H4 (cell line): Measurements from ENCODE around the gene NKD1. TPM values are rescaled to one million over a fixed set of nuclear protein-coding genes. Genes with fewer than 3 reads are reported as not detected.

Experiments
- DNase-seq: peaks from one replicate; pipeline ENCODE4 v3.0.0-alpha.2; 2015; ENCODE audit warnings: low spot score
- total RNA-seq: library from RNA; depleted of rRNA; stranded (reverse); fragments of >200 nt; shearing (Covaris generic); gene quantifications from 2 replicates; pipeline ENCODE4 v1.2.3, GENCODE V29; 2014; rRNA removed

NKD1 gene
- total RNA-seq, 1 experiment from 2014 or later, result 0.21 TPM

GRCh38 chr16:50694206-50694605 is 146.0 kb downstream of the NKD1 start:
- no peak for DNase-seq

DNA sequence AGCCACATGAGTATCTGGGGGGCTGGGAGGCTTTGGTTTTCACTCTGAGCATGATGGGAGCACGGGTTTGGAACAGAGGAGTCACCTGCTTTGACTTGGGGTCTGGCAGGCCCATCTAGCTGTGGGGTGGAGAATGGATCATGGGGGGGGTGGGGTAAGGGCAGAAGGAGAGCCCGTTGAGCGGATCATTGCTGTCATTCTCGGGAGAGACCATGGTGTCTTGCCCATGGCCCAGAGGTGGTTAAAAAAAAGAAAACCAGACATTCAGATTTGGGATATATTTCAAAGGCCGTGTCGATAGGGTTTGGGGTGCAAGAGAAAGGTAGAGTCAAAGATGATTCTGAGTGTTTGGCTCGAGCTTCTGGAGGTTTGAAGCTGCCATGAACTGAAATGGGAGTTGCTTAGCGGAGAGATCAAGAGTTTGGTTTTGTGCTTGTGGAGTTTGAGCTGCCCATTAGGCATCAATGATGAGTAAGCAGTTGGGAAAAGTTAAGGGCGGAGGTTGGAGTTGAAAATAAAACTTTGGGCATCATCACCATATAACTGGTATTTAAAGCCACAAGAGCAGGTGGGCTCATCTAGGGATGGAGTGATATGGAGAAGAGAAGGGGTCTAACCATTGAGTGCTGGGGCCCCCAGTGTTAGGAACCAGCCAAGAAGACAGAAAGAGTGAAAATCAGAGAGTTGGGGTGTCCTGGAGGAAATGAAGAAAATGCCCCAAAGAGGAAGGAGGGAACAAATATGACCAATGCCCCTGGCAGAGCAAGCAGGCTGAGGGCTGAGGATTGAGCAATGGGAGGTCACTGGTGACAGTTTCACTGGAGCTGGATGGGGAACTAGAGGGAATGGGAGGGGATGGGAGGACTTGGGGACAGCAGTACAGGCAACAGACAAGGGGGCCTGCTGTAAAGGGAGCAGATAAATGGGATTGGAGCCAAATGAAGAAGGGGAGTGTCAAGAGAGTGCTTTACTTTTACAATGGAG is 147.1 kb downstream of the NKD1 start:
- DNase-seq, result no peak

DNA sequence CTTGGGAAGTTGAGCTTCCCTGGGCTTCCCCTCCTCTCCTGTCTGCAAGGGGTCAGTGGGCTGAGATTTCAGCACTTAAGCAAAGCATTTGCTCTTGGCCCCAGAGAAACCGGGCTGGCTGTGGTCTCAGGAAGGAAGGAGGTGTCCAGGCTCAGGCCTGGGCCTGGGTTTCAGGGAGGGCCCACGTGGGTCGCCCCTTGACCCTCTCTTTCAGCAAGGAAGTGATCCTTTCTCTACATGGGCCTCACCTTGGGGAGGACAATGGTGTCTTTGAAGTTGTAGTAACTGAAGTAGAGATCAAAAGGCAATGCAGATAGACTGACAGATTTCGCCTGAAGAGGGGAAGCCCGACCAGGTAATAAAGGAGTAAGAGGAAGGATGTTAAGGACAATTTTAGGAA is 147.9 kb downstream of the NKD1 start:
- no peak for DNase-seq

- DNase-seq, result peak; percentile 73
Observed at GRCh38 chr16:50696575-50697420, 148.6 kb downstream of the NKD1 start.

DNA sequence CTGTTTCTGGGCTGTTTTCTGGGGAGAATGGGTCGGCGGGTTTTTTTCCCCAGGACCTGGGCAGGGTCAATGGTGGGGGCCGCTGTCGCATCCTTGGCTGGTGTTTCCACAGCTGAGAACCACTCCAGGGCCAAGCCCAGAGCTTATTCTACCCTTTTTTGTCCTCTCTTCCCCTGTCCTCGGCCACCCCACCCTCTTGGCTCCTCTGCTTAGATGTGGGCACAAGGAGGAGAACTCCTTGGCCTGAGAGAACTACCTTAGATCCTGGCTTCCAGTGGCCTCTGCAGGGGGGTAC is 149.2 kb downstream of the NKD1 start:
- DNase-seq, result no peak

DNA sequence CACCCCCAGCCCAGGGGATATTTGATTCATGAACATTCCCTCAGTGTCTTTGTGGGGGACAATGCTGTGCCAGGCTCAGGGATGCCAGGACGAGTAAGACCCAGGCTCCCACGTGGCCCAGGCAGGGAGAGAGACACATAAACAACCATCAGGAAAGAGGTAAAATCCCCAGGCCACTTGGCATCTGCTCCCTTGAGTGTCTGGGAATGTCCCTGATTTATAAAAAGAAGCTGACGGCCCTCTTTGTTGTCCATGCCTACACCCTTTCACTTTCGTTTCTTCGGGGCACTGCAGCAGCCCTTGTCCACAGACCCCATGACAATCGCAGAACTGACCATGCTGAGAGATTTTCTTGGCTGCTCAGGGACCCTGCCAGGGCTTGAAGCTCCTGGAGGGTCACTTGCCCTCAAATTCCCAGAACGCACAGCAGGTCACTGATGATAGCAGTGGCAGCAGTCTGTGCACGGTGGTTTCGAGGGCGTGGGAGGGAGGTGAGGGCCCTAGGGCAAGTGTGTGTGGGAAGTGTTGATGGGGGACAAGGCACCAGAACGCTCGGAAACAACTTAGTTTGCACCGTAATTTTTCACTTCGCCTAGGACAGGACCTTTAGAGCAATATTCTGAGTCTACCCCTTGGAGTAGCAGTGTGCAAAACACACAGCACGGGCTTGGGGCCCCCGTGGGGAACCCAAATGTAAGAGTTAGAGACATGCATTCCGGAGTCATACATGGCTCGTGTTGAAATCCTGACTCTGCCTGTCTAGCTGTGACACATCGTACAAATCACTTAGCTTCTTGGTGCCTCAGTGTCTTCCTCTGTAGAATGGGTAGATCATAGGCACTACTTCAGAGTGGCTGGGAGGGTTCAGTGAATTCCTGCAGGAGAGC is 149.9 kb downstream of the NKD1 start:
- DNase-seq, result peak; percentile 34

Other genes with a start within 250 kb of the NKD1 start
- 34.7 and 43.8 TPM in 2 replicates for gene BRD7, start 179.4 kb upstream of the NKD1 start, total RNA-seq
- gene SNX20, start 132.9 kb downstream of the NKD1 start, total RNA-seq, result not detected in 2 replicates
- gene NOD2, start 145.2 kb downstream of the NKD1 start, total RNA-seq, result not detected in 2 replicates
- 20.2 and 24.9 TPM in 2 replicates for gene CYLD, start 193.7 kb downstream of the NKD1 start, total RNA-seq